GM18951 (cell line): ENCODE measurements around the gene UTP14C.
"Not testable (repeated sequence)": the region's sequence is repeated elsewhere in the genome, so short reads cannot be mapped to it uniquely, and the experiment has no call there.

Experiments used
- POLR2A ChIP-seq: IDR thresholded peaks from 4 replicates; pipeline ENCODE4 v1.6.1; 2011; ENCODE audit warnings: mild to moderate bottlenecking; ENCODE audit not compliant: insufficient read length, insufficient read depth; ENCODE audit errors: extremely low read depth
- in situ Hi-C: fragments of 300-500 bp; cut with MboI; formaldehyde crosslinking; loops from one replicate; pipeline ENCODE4 v1.12.0; 2022; ENCODE audit warnings: low sequenced_read_pairs, mixed read lengths, inconsistent platforms; ENCODE audit not compliant: unreplicated experiment

UTP14C gene

DNA sequence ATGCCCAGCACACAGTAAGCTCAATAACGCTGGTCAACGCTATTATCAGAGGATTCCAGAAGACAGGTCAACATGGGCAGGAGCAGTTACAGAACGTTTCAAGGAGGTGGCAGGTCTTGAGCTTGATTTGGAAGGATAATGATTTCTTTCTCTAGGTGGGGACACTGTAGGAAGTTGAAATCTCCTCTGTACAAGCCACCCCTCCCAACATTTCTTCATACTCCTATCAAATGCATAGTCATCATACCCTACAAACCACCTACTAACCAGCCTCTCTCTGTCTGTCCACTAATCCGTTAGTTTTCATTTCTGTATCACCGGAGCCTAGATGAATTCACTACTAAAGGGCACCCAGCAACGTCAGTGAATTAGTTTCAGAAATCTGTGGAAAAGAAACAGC is 14.5 kb upstream of the UTP14C start:
- in situ Hi-C loops = no loop called here
- TF ChIP-seq POLR2A = no peak

DNA sequence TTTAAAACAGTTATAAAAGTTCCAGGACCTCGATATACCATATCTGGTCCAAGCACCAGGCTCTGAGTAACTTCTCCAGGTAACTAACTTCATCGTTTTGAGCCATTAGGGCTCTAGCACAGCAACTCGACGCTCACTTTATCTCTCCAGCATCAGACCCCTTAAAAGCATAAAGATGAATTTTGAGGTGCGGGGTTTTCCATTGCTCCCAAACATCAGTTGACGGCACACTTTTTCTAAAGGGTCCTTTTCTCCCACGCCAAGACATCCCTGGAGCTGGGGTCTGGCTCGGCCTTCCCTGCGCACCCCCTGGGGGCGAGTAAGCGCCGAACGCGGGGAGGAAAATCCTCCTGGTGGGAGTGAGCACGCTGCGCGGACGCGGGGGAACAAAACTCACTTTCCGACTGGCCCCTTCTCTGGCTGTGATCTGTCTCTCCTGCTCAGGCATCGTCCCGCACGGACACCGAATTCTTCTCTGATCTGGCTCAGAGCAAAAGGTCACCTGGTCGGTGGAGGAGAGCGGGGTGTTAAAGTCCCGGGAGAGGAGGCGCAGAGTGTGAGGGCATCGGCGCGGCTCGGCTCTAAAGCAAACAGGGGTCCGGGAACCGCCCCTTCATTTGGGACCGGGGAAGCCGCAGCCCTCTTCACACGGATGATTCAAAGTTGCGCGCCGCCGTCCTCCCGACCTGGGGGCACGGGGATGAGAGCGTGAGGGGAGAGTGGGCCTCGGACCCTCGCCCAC is 13.4 kb upstream of the UTP14C start, which contains the start of gene ATP7B:
TSS of gene ATP7B (minus strand) at position 561 of the 742 bp plus-strand sequence. CDS start at position 448, 113 bp downstream.
- no peak for TF ChIP-seq POLR2A
- in situ Hi-C loops = no loop called here

DNA sequence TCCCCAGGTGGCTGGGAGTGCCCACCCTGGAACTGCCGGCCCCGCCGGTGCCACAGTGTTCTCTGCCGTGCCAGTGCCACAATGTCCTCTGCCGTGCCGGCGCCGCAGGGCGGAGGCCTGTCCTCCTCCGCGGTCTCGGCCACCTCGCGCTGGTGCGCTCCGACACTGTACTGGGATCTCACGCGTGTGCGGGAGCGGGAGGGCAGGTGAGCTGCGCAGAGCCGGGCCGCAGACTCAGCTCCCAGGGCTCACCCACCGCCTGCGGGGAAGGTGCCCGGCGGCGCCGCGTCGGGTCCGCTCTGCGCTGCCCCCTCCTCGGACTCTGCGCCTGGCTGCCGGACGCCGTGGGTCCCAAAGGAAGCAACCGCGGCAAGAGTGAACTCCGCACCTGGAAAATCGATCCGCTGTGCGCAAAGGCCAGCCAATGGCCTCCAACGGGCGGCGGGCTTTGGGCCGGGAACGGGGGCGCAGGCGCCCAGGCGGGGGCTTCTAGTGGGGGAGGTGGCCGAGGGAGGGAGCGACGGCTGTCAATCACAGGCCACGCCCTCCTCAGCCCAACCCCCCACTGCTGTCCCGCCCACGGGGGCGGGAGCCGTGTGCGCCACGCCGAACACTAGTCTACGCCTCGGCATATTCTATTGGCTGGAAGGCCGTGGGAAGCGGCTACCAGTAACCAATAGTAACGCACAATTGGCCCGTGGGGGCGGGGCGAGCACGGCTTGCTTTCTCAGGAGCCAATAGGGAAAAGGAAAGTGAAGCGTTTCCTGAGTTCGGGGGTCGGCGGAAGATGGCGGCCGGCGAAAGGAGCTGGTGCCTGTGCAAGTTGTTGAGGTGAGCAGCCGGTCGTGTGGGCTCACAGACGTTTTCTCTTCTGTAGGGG is 12.6 kb upstream of the UTP14C start, which contains the start of gene ALG11:
TSS of gene ALG11 (plus strand) at position 767 of the 880 bp plus-strand sequence. CDS start at position 788, 21 bp downstream.
- in situ Hi-C loops = no loop called here
- peak; percentile 84 for TF ChIP-seq POLR2A

DNA sequence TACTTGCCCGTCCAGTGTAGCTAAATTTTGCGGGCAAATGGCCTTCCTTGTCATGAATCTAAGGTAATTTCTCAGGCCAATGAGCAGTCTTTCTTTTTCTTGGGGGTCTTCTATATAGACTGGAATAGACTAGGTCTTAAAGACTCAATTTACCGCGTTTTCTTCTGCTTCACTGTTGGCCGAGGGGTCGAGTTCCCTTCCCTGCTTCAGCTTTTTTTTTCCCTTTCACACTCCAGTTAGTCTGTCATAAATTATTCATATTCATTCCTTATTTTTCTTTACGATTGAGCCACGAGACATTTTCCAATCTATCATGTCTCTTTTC is 12.0 kb upstream of the UTP14C start:
- in situ Hi-C loops = no loop called here

DNA sequence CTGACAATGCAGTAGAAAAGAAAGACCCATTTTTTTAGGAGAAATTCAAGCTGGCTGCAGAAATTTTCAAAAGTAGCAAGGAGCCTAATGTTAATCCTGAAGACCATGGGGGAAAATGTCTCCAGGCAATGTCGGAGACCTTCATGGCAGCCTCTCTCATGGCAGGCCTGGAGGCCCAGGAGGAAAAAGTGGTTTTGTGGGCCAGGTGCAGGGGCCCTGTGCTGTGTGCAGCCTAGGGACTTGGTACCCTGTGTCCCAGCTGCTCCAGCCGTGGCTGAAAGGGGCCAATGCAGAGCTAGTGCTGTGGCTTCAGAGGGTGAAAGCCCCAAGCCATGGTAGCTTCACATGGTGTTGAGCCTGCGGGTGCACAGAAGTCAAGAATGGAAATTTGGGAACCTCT is 8.2 kb upstream of the UTP14C start:
- in situ Hi-C loops = no loop called here
- TF ChIP-seq POLR2A = no peak

More for the DNA sequence above, 12.0 kb upstream of the UTP14C start:
- no peak for TF ChIP-seq POLR2A

DNA sequence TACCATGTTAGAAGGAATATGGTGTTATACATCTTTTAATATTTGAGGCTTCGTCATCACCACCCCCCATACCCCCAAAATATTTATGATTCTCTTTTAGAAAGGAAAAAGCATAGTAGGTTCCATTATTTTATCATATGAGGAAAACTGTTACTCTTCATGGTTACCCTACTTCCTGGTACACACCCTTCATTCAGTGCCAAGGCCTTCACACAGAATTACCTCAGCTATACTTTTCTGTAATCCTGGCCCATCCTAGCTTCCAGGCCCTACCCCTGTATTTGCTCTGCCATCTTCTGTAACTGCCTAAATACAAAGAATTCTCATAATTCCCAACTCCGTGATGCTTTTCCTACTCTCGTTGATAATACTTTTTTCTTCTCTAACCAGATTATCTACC is 4.3 kb upstream of the UTP14C start:
- no peak for TF ChIP-seq POLR2A
- in situ Hi-C loops = no loop called here

DNA sequence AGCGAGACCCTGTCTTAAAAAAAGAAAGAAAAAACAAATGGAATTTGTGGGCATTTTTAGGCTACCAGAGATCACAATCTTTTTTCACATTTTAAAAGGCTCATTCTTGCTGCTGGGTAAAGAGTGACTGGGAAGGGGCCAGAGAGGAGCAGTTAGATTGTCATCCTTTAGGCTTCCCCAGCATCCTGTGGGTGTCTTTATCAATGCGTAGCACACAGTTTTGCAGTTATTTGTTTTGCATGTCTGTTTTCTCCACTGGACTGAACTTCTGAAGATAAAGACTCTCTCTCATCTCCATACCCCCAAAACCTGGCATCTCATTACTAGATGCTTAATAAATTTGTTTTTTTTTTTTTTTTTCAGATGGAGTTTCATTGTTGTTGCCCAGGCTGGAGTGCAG is 2.1 kb upstream of the UTP14C start:
- TF ChIP-seq POLR2A = no peak
- in situ Hi-C loops = no loop called here

DNA sequence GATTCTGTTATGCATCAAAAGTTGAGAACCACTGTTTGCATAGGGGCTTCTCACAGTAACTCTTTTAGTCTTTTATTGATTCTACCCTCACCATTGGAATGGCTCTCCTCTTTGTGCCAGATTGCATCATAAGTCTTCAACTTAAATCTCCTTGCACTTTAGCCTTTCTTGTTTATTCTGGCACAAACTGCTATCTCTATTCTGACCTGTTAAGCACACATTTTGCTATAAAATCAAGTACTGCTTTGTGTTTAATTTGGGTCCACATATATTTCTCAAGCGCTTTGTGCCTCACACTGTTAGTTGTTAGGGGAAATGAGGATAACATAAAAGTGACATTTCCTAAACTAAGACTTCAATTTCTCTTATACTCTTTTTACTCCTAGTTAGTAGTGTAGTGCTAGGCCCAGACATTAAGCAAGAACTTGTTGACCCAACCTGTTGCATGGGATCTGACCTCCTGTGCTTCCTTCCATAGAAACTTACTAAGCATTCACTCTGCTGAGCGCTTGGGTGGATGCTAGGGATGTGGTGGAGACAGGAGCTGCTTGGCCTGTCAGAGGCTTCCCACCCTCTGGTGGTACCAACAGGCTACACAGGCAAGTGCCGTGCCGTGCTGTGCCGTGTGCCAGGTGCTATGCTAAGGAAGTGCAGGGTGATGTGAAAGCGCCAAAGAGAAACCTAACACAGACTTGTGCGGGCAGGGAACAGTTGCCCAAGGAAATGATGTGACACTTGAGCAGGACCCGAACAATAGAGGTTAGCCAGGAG is 1.2 kb downstream of the UTP14C start:
- in situ Hi-C loops = no loop called here
- TF ChIP-seq POLR2A = no peak

DNA sequence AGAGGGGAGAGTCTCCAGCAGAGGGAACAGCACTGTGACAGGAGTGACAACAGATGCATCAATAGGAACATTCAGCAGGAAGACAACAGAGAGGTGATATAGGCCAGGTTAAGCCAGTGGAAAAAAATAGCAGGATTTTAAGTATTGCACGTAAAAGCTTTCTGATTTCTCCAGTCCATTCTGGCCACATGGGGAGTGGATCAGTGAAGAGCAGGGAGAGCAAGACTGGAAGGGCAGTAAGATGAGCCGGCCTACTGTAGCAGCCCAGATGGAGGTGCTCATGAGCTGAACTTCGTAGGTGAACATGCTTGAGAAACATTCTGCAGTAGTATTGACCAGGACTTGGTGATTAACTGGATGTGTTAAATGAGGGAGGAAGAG is 1.7 kb downstream of the UTP14C start:
- no peak for TF ChIP-seq POLR2A
- in situ Hi-C loops = no loop called here

DNA sequence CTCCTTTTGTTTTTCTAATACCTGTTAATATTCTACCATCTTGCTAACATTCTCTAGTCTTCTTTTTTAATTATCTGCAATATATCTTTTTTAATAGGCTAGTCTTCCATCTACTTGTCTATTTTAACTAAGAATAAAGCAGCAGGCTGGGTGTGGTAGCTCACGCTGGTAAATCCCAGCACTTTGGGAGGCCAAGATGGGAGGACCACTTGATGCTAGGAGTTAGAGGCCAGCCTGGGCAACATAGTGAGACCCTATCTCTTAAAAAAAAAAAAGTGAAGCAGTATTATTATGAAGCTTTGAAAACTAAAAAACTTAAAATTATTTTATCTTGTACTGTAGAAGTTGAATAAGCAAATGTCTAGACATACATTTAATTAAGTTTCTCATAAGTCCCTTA is 3.3 kb downstream of the UTP14C start:
- in situ Hi-C loops = no loop called here
- no peak for TF ChIP-seq POLR2A

DNA sequence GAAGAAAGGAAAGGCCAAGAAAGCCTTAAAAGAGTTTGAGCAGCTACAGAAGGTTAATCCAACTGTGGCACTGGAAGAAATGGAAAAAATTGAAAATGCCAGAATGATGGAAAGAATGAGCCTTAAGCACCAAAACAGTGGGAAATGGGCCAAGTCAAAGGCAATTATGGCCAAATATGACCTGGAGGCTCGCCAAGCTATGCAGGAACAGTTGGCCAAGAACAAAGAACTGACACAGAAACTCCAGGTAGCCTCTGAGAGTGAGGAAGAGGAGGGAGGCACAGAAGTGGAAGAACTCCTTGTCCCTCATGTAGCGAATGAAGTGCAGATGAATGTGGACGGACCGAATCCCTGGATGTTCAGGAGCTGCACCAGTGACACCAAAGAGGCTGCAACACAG is 5.1 kb downstream of the UTP14C start:
- in situ Hi-C loops = no loop called here
- TF ChIP-seq POLR2A = no peak

DNA sequence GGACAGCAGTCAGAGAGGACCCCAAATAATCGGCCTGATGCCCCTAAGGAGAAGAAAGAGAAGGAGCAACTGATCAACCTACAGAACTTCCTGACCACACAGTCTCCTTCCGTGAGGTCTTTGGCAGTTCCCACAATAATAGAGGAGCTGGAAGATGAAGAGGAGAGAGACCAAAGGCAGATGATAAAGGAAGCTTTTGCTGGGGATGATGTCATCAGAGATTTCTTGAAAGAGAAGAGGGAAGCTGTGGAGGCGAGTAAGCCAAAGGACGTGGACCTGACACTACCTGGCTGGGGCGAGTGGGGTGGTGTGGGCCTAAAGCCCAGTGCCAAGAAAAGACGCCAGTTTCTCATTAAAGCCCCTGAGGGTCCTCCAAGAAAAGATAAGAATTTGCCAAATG is 5.9 kb downstream of the UTP14C start:
- in situ Hi-C loops = not testable (repeated sequence)

DNA sequence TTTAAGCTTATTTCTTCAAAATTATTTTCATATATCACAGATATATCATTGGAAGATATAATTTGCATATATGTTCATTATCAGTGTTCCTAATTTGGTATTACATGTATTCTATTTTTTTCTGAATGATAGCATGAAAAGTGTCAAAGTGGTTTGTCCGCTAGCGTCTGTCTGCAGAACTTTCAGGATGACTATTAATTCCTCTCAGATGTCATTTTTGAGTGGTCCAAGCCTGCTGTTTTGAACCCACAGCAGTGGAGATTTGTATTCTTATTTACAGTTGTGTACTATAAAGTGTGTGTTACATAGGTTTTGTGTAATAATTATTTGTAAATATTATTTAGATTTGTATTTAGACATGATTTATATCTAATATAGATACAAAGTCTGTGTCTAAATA is 8.5 kb downstream of the UTP14C start:
- in situ Hi-C loops = no loop called here
- TF ChIP-seq POLR2A = no peak
